OCI-LY1 (cell line): ENCODE data around the gene DOCK1.

Experiments used
- CTCF ChIP-seq: fragments of 200-600 bp; sonication (generic), shearing (Covaris generic); IDR thresholded peaks from 2 replicates; pipeline ENCODE4 v1.5.1; 2017; ENCODE audit warnings: mild to moderate bottlenecking, antibody characterized with exemption, low read length, moderate library complexity, mixed read lengths
- EZH2 ChIP-seq: fragments of 200-600 bp; sonication (generic), shearing (Covaris generic); IDR thresholded peaks from 2 replicates; pipeline ENCODE4 v1.8.0; 2017; ENCODE audit warnings: borderline replicate concordance, mixed run types, mild to moderate bottlenecking, antibody characterized with exemption, low read length, moderate library complexity, mixed read lengths

GRCh38 chr10:127018298-127018650 lies 113.0 kb downstream of the DOCK1 start:
- TF ChIP-seq CTCF (no peak), EZH2 (no peak)
